Neural cell (in vitro differentiated cells): ENCODE data around the gene PRELID3B. TPM values are rescaled to one million over a fixed set of nuclear protein-coding genes. Genes with fewer than 3 reads are reported as not detected.

Source experiments
- H2AFZ ChIP-seq: fragments of 200-600, 300-800 bp; sonication (generic), shearing (Covaris generic); 2 replicates; pipeline ENCODE4 v1.6.0; 2014; ENCODE audit warnings: low read depth, mild to moderate bottlenecking, antibody characterized with exemption, low read length, moderate library complexity
- H3F3A ChIP-seq: fragments of 200-600 bp; shearing (Covaris generic); 2 replicates; pipeline ENCODE4 v1.6.1; 2016; ENCODE audit warnings: mild to moderate bottlenecking, moderate library complexity, mixed read lengths, antibody characterized with exemption, low read length; ENCODE audit not compliant: insufficient read depth, poor library complexity, severe bottlenecking
- H3K27ac ChIP-seq: fragments of 200-600, 300-800 bp; sonication (generic), shearing (Covaris generic); 2 replicates; pipeline ENCODE4 v1.5.1; 2014; ENCODE audit warnings: mild to moderate bottlenecking, low read length, moderate library complexity
- H3K27me3 ChIP-seq: fragments of 300-800, 200-600 bp; sonication (generic), shearing (Covaris generic); 2 replicates; pipeline ENCODE4 v1.6.0; 2014; ENCODE audit warnings: mild to moderate bottlenecking, low read depth, low read length, moderate library complexity; ENCODE audit not compliant: insufficient read depth
- H3K36me3 ChIP-seq: fragments of 300-800, 200-600 bp; sonication (generic), shearing (Covaris generic); 2 replicates; pipeline ENCODE4 v1.5.1; 2014; ENCODE audit warnings: mild to moderate bottlenecking, antibody characterized with exemption, low read length, moderate library complexity; ENCODE audit not compliant: insufficient read depth
- H3K4me2 ChIP-seq: fragments of 300-800, 200-600 bp; sonication (generic), shearing (Covaris generic); 2 replicates; pipeline ENCODE4 v1.6.0; 2014; ENCODE audit warnings: mild to moderate bottlenecking, low read length
- H3K4me3 ChIP-seq: fragments of 300-800, 200-600 bp; sonication (generic), shearing (Covaris generic); 2 replicates; pipeline ENCODE4 v1.5.1; 2014; ENCODE audit warnings: mild to moderate bottlenecking, low read length, moderate library complexity
- H3K79me2 ChIP-seq: fragments of 200-600 bp; shearing (Covaris generic); replicated peaks from 2 replicates; pipeline ENCODE4 v1.6.0; 2014; ENCODE audit warnings: mild to moderate bottlenecking, low read length, moderate library complexity; ENCODE audit not compliant: insufficient read depth
- H3K9ac ChIP-seq: fragments of 300-800, 200-600 bp; sonication (generic), shearing (Covaris generic); 2 replicates; pipeline ENCODE4 v1.6.1; 2016; ENCODE audit warnings: mild to moderate bottlenecking, low read length, mixed read lengths
- H3K9me2 ChIP-seq: fragments of 200-600 bp; shearing (Covaris generic); 2 replicates; pipeline ENCODE4 v1.6.1; 2016; ENCODE audit warnings: mild to moderate bottlenecking, low read length, mixed read lengths; ENCODE audit not compliant: insufficient read depth
- H3K9me3 ChIP-seq: fragments of 200-600, 300-800 bp; sonication (generic), shearing (Covaris generic); 2 replicates; pipeline ENCODE4 v1.6.1; 2016; ENCODE audit warnings: mild to moderate bottlenecking, mixed run types, low read length, moderate library complexity, mixed read lengths
- H4K20me1 ChIP-seq: fragments of 200-600 bp; shearing (Covaris generic); 2 replicates; pipeline ENCODE4 v1.6.1; 2016; ENCODE audit warnings: mild to moderate bottlenecking, mixed run types; ENCODE audit not compliant: insufficient read depth
- EP300 ChIP-seq: fragments of 450-650 bp; conservative IDR thresholded peaks from 2 replicates; pipeline ENCODE4 v1.6.1; 2014; ENCODE audit warnings: antibody characterized with exemption, mild to moderate bottlenecking, moderate library complexity; ENCODE audit not compliant: poor library complexity, severe bottlenecking
- EZH2 ChIP-seq: fragments of 200-600, 300-800 bp; shearing (Covaris generic), sonication (generic); IDR thresholded peaks from 2 replicates; pipeline ENCODE4 v1.6.1; 2014; ENCODE audit warnings: antibody characterized with exemption, low read length, borderline replicate concordance, mild to moderate bottlenecking; ENCODE audit not compliant: insufficient read depth, poor library complexity, severe bottlenecking
- MXI1 ChIP-seq: fragments of 450-650 bp; conservative IDR thresholded peaks from 2 replicates; pipeline ENCODE4 v1.6.1; 2014; ENCODE audit warnings: antibody characterized with exemption, mild to moderate bottlenecking; ENCODE audit not compliant: poor library complexity, severe bottlenecking
- POLR2AphosphoS5 ChIP-seq: IDR thresholded peaks from 2 replicates; pipeline ENCODE4 v1.6.1; 2012
- RAD21 ChIP-seq: fragments of 450-650 bp; conservative IDR thresholded peaks from 2 replicates; pipeline ENCODE4 v1.6.1; 2014; ENCODE audit warnings: antibody characterized with exemption, mild to moderate bottlenecking, moderate library complexity
- REST ChIP-seq: IDR thresholded peaks from 2 replicates; pipeline ENCODE4 v1.6.1; 2012; ENCODE audit warnings: borderline replicate concordance
- SMC3 ChIP-seq: fragments of 450-650 bp; conservative IDR thresholded peaks from 2 replicates; pipeline ENCODE4 v1.6.1; 2014; ENCODE audit warnings: antibody characterized with exemption, mild to moderate bottlenecking, moderate library complexity; ENCODE audit not compliant: poor library complexity
- TAF1 ChIP-seq: IDR thresholded peaks from 2 replicates; pipeline ENCODE4 v1.6.1; 2012; ENCODE audit warnings: low read depth
- polyA plus RNA-seq: library from polyadenylated mRNA; depleted of rRNA; stranded (reverse); fragments of >200 nt; gene quantifications from 2 replicates; pipeline ENCODE4 v1.2.3, GENCODE V29; 2014
- TF ChIP-seq, protein P1 (sequence below): fragments of 450-650 bp; IDR thresholded peaks from 2 replicates; pipeline ENCODE4 v1.5.1; 2014; ENCODE audit warnings: antibody characterized with exemption, mild to moderate bottlenecking, moderate library complexity; ENCODE audit not compliant: poor library complexity, severe bottlenecking

The PRELID3B gene
- polyA plus RNA-seq, 1 donor from 2014 or later, result 50.5 TPM

GRCh38 chr20:59039233-59039632 lies 3.4 kb downstream of the PRELID3B start:
- no peaks in the 10 kb centered on the region for H3K9me2 ChIP-seq
- H3K36me3 ChIP-seq, result no peaks in the 10 kb centered on the region
- no peak overlapping the region for H3K4me3 ChIP-seq
- TF ChIP-seq SMC3 (no peak), TAF1 (no peak), RAD21 (no peak), EZH2 (no peak), EP300 (no peak), MXI1 (no peak), POLR2AphosphoS5 (no peak), REST (no peak)
- TF ChIP-seq, protein P1, sequence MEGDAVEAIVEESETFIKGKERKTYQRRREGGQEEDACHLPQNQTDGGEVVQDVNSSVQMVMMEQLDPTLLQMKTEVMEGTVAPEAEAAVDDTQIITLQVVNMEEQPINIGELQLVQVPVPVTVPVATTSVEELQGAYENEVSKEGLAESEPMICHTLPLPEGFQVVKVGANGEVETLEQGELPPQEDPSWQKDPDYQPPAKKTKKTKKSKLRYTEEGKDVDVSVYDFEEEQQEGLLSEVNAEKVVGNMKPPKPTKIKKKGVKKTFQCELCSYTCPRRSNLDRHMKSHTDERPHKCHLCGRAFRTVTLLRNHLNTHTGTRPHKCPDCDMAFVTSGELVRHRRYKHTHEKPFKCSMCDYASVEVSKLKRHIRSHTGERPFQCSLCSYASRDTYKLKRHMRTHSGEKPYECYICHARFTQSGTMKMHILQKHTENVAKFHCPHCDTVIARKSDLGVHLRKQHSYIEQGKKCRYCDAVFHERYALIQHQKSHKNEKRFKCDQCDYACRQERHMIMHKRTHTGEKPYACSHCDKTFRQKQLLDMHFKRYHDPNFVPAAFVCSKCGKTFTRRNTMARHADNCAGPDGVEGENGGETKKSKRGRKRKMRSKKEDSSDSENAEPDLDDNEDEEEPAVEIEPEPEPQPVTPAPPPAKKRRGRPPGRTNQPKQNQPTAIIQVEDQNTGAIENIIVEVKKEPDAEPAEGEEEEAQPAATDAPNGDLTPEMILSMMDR, result no peak
- H3K9me3 ChIP-seq, result no peaks in the 10 kb centered on the region
- no peaks in the 10 kb centered on the region for H3K79me2 ChIP-seq
- H4K20me1 ChIP-seq, result no peaks in the 10 kb centered on the region
- H2AFZ ChIP-seq, result no peak overlapping the region
- no peak overlapping the region for H3K27ac ChIP-seq
- no peak overlapping the region for H3K9ac ChIP-seq
- H3K27me3 ChIP-seq, result no peaks in the 10 kb centered on the region
- H3K4me2 ChIP-seq, result no peak overlapping the region
- no peaks in the 10 kb centered on the region for H3F3A ChIP-seq

DNA sequence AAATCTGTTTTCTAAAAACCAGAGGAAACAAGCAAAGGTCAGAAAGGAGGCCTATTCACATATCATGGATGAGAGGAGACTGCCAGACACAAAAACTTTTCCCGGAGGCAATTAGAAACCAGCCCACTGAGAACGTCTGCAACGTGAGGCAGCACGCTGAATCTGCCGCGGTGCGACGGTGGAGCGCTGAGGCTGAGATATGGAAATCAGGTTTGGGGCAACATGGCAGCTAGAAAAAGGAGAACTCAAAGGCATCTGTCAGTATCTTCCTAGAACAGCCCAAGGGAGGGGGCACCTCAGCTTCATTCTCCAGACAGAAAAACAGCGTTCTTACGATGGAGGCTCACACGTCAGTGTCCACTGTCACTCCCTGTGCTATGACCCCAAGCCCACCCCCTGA lies 5.2 kb downstream of the PRELID3B start:
- TF ChIP-seq SMC3 (no peak), MXI1 (no peak), RAD21 (no peak), TAF1 (no peak), EP300 (no peak), POLR2AphosphoS5 (no peak), EZH2 (no peak), REST (no peak)
- TF ChIP-seq, protein P1, result no peak
- H3K4me3 ChIP-seq, result no peak overlapping the region
- no peaks in the 10 kb centered on the region for H3K9me3 ChIP-seq
- H3F3A ChIP-seq, result no peaks in the 10 kb centered on the region
- H3K4me2 ChIP-seq, result no peak overlapping the region
- H2AFZ ChIP-seq, result no peak overlapping the region
- H3K9me2 ChIP-seq, result no peaks in the 10 kb centered on the region
- H3K36me3 ChIP-seq, result no peaks in the 10 kb centered on the region
- no peaks in the 10 kb centered on the region for H3K79me2 ChIP-seq
- H3K27ac ChIP-seq, result no peak overlapping the region
- no peaks in the 10 kb centered on the region for H4K20me1 ChIP-seq
- H3K9ac ChIP-seq, result no peak overlapping the region
- no peaks in the 10 kb centered on the region for H3K27me3 ChIP-seq
